Mammary epithelial cell (primary cell): ENCODE data around the gene GALNT17.

Source experiments
- EZH2 ChIP-seq: IDR thresholded peaks from 2 replicates; pipeline ENCODE4 v1.6.1; 2012; ENCODE audit warnings: low read length, inconsistent platforms, borderline replicate concordance
- TF ChIP-seq, protein P1 (sequence below), 2 donors: IDR thresholded peaks in 1 of 2; conservative IDR thresholded peaks in 1 of 2; 2 replicates each; pipeline ENCODE4 v1.5.1; 2011 to 2012; ENCODE audit warnings: inconsistent platforms in 2 of 2, low read length in 2 of 2, mild to moderate bottlenecking in 2 of 2, control low read depth in 1 of 2, low read depth in 1 of 2; ENCODE audit not compliant: insufficient read depth in 1 of 2; ENCODE audit errors: extremely low read depth in 1 of 2

GRCh38 chr7:71687286-71687685, 555.3 kb downstream of the GALNT17 start:
- TF ChIP-seq, protein P1, sequence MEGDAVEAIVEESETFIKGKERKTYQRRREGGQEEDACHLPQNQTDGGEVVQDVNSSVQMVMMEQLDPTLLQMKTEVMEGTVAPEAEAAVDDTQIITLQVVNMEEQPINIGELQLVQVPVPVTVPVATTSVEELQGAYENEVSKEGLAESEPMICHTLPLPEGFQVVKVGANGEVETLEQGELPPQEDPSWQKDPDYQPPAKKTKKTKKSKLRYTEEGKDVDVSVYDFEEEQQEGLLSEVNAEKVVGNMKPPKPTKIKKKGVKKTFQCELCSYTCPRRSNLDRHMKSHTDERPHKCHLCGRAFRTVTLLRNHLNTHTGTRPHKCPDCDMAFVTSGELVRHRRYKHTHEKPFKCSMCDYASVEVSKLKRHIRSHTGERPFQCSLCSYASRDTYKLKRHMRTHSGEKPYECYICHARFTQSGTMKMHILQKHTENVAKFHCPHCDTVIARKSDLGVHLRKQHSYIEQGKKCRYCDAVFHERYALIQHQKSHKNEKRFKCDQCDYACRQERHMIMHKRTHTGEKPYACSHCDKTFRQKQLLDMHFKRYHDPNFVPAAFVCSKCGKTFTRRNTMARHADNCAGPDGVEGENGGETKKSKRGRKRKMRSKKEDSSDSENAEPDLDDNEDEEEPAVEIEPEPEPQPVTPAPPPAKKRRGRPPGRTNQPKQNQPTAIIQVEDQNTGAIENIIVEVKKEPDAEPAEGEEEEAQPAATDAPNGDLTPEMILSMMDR (conservative IDR thresholded peaks at IDR 0.05 in 1 of 2, IDR thresholded peaks at IDR 0.05 in 1 of 2; ENCODE audit: extremely low read depth in 1 of 2, insufficient read depth in 1 of 2, low read depth in 1 of 2, low read length in 2 of 2): no peak
- no peak for TF ChIP-seq EZH2
